ENCODE measurements around the gene UBR1.
A peak's percentile ranks its signal among the peaks of the same experiment; 100 is the strongest.

UBR1 gene

GRCh38 chr15:42920519-42921341 is 185.1 kb downstream of the UBR1 start, which contains the start of gene TTBK2:
Gene TTBK2, minus strand, starts transcription at chr15:42920778. Its CDS starts 42,161 bp downstream, at chr15:42878617.
- DNase-seq (ENCODE audit: low spot score), result peak; percentile 97
- peak within 1 kb of the TSS; percentile 85 for H3K27ac ChIP-seq
- no peak for TF ChIP-seq CTCF (conservative IDR thresholded peaks at IDR 0.05; ENCODE audit: low read depth)
- ChIA-PET CTCF (interaction anchor here (0.5 to 1.2 kb wide), 2 partner anchors 183 to 190 kb away, joined by 3 read pairs; no protein-coding TSS in a partner anchor), POLR2A (ENCODE audit: low non-redundant PET) (interaction anchor here (0.6 kb wide), 1 partner anchor 125 kb away, joined by 4 read pairs; no protein-coding TSS in a partner anchor)

- no peak for TF ChIP-seq CTCF (conservative IDR thresholded peaks at IDR 0.05; ENCODE audit: low read depth)
- POLR2A ChIA-PET (ENCODE audit: low non-redundant PET), result no interaction called here
- CTCF ChIA-PET, result no interaction called here
- H3K27ac ChIP-seq, result peak overlapping the region; percentile 85
- no peak for DNase-seq (ENCODE audit: low spot score)
Measured at GRCh38 chr15:42919799-42920518, 185.9 kb downstream of the UBR1 start.

GRCh38 chr15:42919308-42919707 is 186.5 kb downstream of the UBR1 start:
- H3K27ac ChIP-seq, result no peak overlapping the region
- no peak for TF ChIP-seq CTCF (conservative IDR thresholded peaks at IDR 0.05; ENCODE audit: low read depth)
- DNase-seq (ENCODE audit: low spot score), result no peak
- CTCF ChIA-PET, result no interaction called here
- POLR2A ChIA-PET (ENCODE audit: low non-redundant PET), result no interaction called here

- ChIA-PET POLR2A (ENCODE audit: low non-redundant PET) (no interaction called here), CTCF (interaction anchor here (1.2 kb wide), 1 partner anchor 8 kb away, joined by 7 read pairs; no protein-coding TSS in a partner anchor)
- no peak overlapping the region for H3K27ac ChIP-seq
- no peak for DNase-seq (ENCODE audit: low spot score)
- no peak for TF ChIP-seq CTCF (conservative IDR thresholded peaks at IDR 0.05; ENCODE audit: low read depth)
Measured at GRCh38 chr15:42918047-42918446, 187.8 kb downstream of the UBR1 start.

- no peak for TF ChIP-seq CTCF (conservative IDR thresholded peaks at IDR 0.05; ENCODE audit: low read depth)
- H3K27ac ChIP-seq, result no peak overlapping the region
- ChIA-PET CTCF (interaction anchor here (1.0 kb wide), 1 partner anchor 10 kb away, joined by 3 read pairs; no protein-coding TSS in a partner anchor), POLR2A (ENCODE audit: low non-redundant PET) (no interaction called here)
- DNase-seq (ENCODE audit: low spot score), result no peak
Measured at GRCh38 chr15:42915654-42916315, 190.1 kb downstream of the UBR1 start.

Measured in RWPE1 (cell line).